NB4 (cell line): ENCODE results near the gene MX1.

ENCODE experiments used
- DNase-seq: peaks from one replicate; pipeline ENCODE4 v3.0.0; 2010; ENCODE audit warnings: low read depth
- H3K4me3 ChIP-seq: one replicate; pipeline ENCODE4 v1.5.1; 2011; ENCODE audit warnings: mild to moderate bottlenecking, low read depth, low read length, moderate library complexity
- CTCF ChIP-seq: IDR thresholded peaks from one replicate; pipeline ENCODE4 v1.5.1; 2012; ENCODE audit warnings: low read depth, low read length
- MAX ChIP-seq: IDR thresholded peaks from 2 replicates; pipeline ENCODE4 v1.6.1; 2011; ENCODE audit warnings: low read depth, low read length
- MYC ChIP-seq: IDR thresholded peaks from 2 replicates; pipeline ENCODE4 v1.6.1; 2011; ENCODE audit warnings: low read depth, low read length
- POLR2A ChIP-seq: IDR thresholded peaks from 2 replicates; pipeline ENCODE4 v1.6.1; 2011; ENCODE audit warnings: mild to moderate bottlenecking; ENCODE audit not compliant: insufficient read length; ENCODE audit errors: extremely low read depth

Gene MX1

GRCh38 chr21:41501919-41502318 is 75.9 kb downstream of the MX1 start:
- no peak overlapping the region for H3K4me3 ChIP-seq
- no peak for TF ChIP-seq MAX
- no peak for TF ChIP-seq MYC
- no peak for TF ChIP-seq POLR2A
- TF ChIP-seq CTCF, result no peak
- DNase-seq, result no peak

- H3K4me3 ChIP-seq, result no peak overlapping the region
- no peak for DNase-seq
- no peak for TF ChIP-seq CTCF
- TF ChIP-seq POLR2A, result no peak
- no peak for TF ChIP-seq MYC
- no peak for TF ChIP-seq MAX
Observed at GRCh38 chr21:41503331-41503730, 77.3 kb downstream of the MX1 start.

- no peak for TF ChIP-seq MAX
- TF ChIP-seq MYC, result no peak
- no peak for TF ChIP-seq POLR2A
- TF ChIP-seq CTCF, result no peak
- no peak overlapping the region for H3K4me3 ChIP-seq
- no peak for DNase-seq
Observed at GRCh38 chr21:41504030-41504429, 78.0 kb downstream of the MX1 start.

GRCh38 chr21:41506005-41506594 is 80.1 kb downstream of the MX1 start:
- DNase-seq, result no peak
- TF ChIP-seq MAX (no peak), MYC (no peak), CTCF (no peak), POLR2A (no peak)
- H3K4me3 ChIP-seq, result no peak overlapping the region

- H3K4me3 ChIP-seq, result no peak overlapping the region
- no peak for DNase-seq
- TF ChIP-seq MAX (no peak), CTCF (no peak), MYC (no peak), POLR2A (no peak)
Observed at GRCh38 chr21:41506611-41507520, 80.8 kb downstream of the MX1 start.
